Thoracic aorta (tissue), 2 donors: ENCODE data around the gene OTC. TPM values are rescaled to one million over a fixed set of nuclear protein-coding genes. Genes with fewer than 3 reads are reported as not detected.

Experiments used
- ATAC-seq: fragments of 150-250 bp; one replicate; pipeline ENCODE4 v1.8.0; 2017; ENCODE audit warnings: low read depth; ENCODE audit not compliant: insufficient number of reproducible peaks, low FRiP score
- DNase-seq: peaks from one replicate; pipeline ENCODE4 v3.0.0-alpha.2; 2020; ENCODE audit warnings: low spot score
- H3K27ac ChIP-seq, 2 donors: fragments of 200-600 bp; sonication (generic); 1 replicate in 1 of 2; 2 replicates in 1 of 2; pipeline ENCODE4 v1.5.1; 2016; ENCODE audit warnings: mild to moderate bottlenecking in 2 of 2, moderate library complexity in 2 of 2
- H3K27me3 ChIP-seq: fragments of 200-600 bp; sonication (generic); replicated peaks from 2 replicates; pipeline ENCODE4 v1.6.0; 2016; ENCODE audit warnings: mild to moderate bottlenecking; ENCODE audit not compliant: insufficient read depth
- H3K36me3 ChIP-seq: fragments of 200-600 bp; sonication (generic); one replicate; pipeline ENCODE4 v1.5.1; 2016
- H3K4me1 ChIP-seq, 2 donors: fragments of 200-600 bp; sonication (generic); 1 replicate in 1 of 2; 2 replicates in 1 of 2; pipeline versions ENCODE4 v1.5.1 to v1.6.0; 2016; ENCODE audit warnings: low read depth in 2 of 2, mild to moderate bottlenecking in 1 of 2; ENCODE audit not compliant: control insufficient read depth in 1 of 2
- H3K4me3 ChIP-seq: fragments of 200-600 bp; sonication (generic); 2 replicates; pipeline ENCODE4 v1.5.1; 2016; ENCODE audit warnings: mild to moderate bottlenecking
- H3K9me3 ChIP-seq: fragments of 200-600 bp; sonication (generic); 2 replicates; pipeline ENCODE4 v1.5.1; 2016
- total RNA-seq, 2 donors: library from RNA; depleted of rRNA; stranded (reverse); fragments of >200 nt; gene quantifications; one replicate each; pipeline versions ENCODE4 v1.1.0 to v1.2.3, GENCODE V29; 2016
- TF ChIP-seq, protein P1 (sequence below): fragments of 200-600 bp; sonication (generic); IDR thresholded peaks from one replicate; pipeline ENCODE4 v1.5.1; 2019; ENCODE audit warnings: antibody characterized with exemption

Gene OTC
- total RNA-seq: 1 to 10 TPM in 1 of 2 donors, not detected in 1; 1.6 TPM

DNA sequence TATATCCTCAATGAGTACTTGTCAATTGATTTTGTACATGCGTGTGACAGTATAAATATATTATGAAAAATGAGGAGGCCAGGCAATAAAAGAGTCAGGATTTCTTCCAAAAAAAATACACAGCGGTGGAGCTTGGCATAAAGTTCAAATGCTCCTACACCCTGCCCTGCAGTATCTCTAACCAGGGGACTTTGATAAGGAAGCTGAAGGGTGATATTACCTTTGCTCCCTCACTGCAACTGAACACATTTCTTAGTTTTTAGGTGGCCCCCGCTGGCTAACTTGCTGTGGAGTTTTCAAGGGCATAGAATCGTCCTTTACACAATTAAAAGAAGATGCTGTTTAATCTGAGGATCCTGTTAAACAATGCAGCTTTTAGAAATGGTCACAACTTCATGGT lies at the start of gene OTC:
Gene OTC (plus strand): TSS at position 243 of the 400 bp plus-strand sequence. CDS start 93 bp downstream, at position 336.
- no peak within 1 kb of the TSS for H3K4me3 ChIP-seq
- no peaks in the 10 kb centered on the region for H3K36me3 ChIP-seq
- no peak for DNase-seq
- H3K27me3 ChIP-seq: no peaks in the 10 kb centered on the region
- TF ChIP-seq, protein P1, sequence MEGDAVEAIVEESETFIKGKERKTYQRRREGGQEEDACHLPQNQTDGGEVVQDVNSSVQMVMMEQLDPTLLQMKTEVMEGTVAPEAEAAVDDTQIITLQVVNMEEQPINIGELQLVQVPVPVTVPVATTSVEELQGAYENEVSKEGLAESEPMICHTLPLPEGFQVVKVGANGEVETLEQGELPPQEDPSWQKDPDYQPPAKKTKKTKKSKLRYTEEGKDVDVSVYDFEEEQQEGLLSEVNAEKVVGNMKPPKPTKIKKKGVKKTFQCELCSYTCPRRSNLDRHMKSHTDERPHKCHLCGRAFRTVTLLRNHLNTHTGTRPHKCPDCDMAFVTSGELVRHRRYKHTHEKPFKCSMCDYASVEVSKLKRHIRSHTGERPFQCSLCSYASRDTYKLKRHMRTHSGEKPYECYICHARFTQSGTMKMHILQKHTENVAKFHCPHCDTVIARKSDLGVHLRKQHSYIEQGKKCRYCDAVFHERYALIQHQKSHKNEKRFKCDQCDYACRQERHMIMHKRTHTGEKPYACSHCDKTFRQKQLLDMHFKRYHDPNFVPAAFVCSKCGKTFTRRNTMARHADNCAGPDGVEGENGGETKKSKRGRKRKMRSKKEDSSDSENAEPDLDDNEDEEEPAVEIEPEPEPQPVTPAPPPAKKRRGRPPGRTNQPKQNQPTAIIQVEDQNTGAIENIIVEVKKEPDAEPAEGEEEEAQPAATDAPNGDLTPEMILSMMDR: no peak
- no peak within 1 kb of the TSS for H3K27ac ChIP-seq
- no peaks in the 10 kb centered on the region for H3K9me3 ChIP-seq
- no peaks in the 10 kb centered on the region for H3K4me1 ChIP-seq
- ATAC-seq: no peak

DNA sequence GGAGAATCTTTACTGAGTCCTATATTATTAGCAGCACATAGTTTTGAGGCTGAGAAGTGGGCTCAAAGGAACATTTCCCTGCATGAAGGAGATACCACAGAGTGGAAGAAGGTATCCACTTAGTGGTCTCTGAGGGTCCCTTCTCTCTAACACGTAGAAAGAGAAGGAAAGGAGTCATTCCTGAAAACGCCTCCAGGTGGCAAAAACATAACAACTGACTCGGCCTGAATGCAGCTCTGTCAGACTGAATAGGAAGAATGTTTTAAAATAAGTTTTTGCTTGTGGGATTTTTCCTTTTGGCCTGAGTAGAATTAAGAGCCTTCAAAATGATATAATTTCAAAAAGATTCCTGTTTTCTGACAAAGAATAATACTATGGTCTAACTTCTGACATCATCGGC lies 48.4 kb upstream of the OTC start:
- no peak overlapping the region for H3K27ac ChIP-seq
- TF ChIP-seq, protein P1: no peak
- no peaks in the 10 kb centered on the region for H3K27me3 ChIP-seq
- H3K9me3 ChIP-seq: no peaks in the 10 kb centered on the region
- DNase-seq (no peak), ATAC-seq (no peak)
- no peaks in the 10 kb centered on the region for H3K4me1 ChIP-seq
- H3K36me3 ChIP-seq: no peaks in the 10 kb centered on the region
- no peak overlapping the region for H3K4me3 ChIP-seq

DNA sequence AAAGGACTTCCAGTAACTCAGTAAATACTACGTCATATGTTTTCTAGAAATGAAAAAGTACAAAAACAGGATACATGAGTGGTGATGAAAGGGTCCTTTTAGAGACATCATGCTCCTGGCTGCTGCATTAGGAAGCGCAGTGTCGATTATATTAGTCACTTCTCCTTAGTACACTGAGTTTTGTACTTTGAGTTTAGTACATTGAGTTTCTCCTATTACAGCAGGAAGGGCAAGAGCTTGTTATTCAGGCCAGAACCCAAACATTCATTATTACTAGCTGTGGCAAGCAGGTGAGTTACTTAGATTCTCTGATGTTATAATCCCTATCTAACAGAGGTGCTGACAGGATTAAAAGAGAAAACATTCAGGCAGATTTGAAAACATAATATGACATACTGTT lies 46.4 kb upstream of the OTC start:
- Histone ChIP-seq H3K4me1 (no peaks in the 10 kb centered on the region), H3K27ac (no peak overlapping the region), H3K27me3 (no peaks in the 10 kb centered on the region), H3K36me3 (no peaks in the 10 kb centered on the region), H3K9me3 (no peaks in the 10 kb centered on the region), H3K4me3 (no peak overlapping the region)
- no peak for DNase-seq
- TF ChIP-seq, protein P1: no peak
- ATAC-seq: no peak

- H3K27me3 ChIP-seq: no peaks in the 10 kb centered on the region
- TF ChIP-seq, protein P1: no peak
- no peaks in the 10 kb centered on the region for H3K36me3 ChIP-seq
- ATAC-seq (no peak), DNase-seq (no peak)
- no peak overlapping the region for H3K27ac ChIP-seq
- no peaks in the 10 kb centered on the region for H3K9me3 ChIP-seq
- no peaks in the 10 kb centered on the region for H3K4me1 ChIP-seq
- no peak overlapping the region for H3K4me3 ChIP-seq
These were observed 40.7 kb upstream of the OTC start for GRCh38 chrX:38311743-38312142.

DNA sequence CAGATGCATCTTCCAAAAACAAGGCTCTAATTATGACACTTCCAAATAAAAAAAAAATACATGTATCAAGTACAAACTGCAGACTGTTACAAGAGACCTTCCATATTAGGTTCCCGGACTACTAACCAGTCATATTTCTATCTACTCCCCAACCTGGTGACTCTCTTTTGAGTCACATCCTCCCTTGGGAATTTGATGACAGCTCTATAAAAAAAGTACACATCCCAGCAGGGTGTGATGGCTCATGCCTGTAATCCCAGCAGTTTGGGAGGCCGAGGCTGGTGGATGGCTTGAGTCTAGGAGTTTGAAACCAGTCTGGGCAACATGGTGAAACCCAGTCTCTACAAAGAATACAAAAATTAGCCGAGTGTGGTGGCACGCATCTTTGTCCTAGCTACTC lies 40.0 kb upstream of the OTC start:
- TF ChIP-seq, protein P1: no peak
- Histone ChIP-seq H3K9me3 (no peaks in the 10 kb centered on the region), H3K4me1 (no peaks in the 10 kb centered on the region), H3K36me3 (no peaks in the 10 kb centered on the region), H3K4me3 (no peak overlapping the region), H3K27me3 (no peaks in the 10 kb centered on the region), H3K27ac (no peak overlapping the region)
- no peak for DNase-seq
- ATAC-seq: no peak
